Activated CD8-positive, alpha-beta memory T cell treated with anti-CD3 and anti-CD28 coated beads, Interleukin-2, amount 50 U/mL, for 4 hours (primary cell): ENCODE data around the gene RAB25.
"Not testable (repeated sequence)": the region's sequence is repeated elsewhere in the genome, so short reads cannot be mapped to it uniquely, and the experiment has no call there.

Experiments
- DNase-seq: peaks from one replicate; pipeline ENCODE4 v3.0.0-alpha.2; 2020

The RAB25 gene

DNA sequence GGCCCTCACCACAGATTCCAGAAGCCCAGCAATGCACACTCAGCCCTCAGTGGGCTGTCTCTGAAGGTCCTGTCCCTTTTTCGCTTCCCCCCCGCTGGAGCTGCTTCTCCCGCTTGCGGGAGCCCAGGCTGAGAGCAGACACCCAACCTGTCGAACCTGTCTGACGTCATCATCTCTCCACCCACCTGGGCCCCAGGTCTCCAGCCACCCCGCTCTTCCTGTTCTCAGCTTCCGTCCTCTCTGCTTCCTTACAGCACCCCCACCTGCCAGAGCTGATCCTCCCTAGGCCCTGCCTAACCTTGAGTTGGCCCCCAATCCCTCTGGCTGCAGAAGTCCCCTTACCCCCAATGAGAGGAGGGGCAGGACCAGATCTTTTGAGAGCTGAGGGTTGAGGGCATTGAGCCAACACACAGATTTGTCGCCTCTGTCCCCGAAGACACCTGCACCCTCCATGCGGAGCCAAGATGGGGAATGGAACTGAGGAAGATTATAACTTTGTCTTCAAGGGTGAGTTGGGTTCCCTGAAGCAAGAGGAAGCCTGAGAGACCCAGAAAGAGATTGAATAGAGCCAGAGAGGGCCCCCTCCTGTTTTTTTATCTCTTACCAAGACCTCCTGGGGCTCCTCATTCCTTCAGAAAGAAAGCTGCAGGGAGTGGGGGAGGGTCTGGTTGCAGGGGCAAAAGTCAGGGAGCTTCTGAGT, at the start of gene RAB25:
Gene RAB25 (plus strand): TSS at position 224 of the 700 bp plus-strand sequence. CDS start 241 bp downstream, at position 465.
- no peak for DNase-seq

DNA sequence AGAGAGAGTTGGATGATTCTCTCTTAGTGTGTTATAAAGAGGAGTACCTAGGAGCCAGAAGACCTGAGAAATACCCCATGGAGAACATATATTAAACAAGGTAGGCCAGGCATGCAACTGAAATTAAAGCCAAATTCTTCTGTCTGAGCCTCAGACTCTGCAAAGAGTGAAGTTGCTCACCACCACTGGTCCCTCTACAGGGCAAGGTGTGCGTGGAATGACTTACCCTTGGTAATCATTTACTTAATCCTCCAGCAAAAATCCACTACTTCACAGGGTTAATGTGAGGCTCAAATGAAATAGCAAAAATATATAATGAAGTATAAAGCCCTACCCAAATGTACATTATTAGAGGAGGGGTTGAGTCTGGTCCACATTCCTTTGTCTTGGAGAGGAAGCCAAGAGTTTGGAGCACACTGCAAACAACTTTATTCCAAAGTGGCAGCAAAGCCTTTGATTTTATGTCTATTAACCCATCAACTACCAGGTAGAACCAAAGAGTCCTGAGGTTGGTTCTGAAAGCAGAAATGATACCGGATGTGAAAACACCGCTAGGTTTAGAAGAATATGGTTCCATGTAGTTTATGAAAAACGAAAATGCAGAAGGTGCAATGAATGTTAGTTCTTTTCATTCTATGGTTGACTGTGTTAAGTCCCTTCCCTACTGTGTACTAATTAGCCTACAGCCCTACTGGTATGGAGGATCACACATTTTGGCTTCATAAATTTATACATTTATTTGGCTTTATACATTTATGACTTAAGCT, 48.7 kb upstream of the RAB25 start:
- DNase-seq: no peak

DNA sequence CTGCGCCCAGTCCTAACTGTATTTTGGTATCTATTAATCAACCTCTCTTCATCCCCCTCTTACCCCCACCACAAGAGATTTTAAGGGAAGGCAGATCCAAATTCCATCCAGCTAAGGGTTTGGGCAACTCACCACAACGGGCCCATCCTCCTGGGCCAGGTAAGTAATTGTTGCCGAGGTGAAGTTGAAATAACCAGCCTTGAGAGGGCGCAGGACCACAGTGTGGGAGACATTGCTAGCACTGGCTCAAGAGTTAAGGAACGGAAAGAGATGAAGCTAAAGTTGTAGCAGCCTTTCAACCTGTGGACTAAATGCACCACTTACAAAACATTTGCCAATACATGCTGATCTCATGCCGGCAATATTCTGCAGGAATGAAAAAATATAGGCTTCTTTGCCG, 46.1 kb upstream of the RAB25 start:
- no peak for DNase-seq

DNA sequence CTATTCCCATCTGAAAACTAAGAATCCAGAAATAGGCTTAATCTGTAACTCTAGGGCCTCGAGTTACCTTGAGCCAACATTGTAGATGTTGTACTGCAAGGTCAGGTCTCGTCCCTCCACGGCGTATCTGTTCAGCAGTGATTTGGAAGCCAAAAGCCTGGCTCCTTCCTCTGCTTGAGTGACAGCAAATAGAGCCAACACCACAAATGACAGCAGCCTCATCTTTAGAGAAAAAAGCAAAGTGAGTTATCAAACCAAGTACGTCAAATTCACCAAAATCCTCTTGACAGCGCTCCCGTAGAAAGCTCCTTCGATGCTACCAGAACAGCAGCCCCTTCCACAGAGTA, 41.0 kb upstream of the RAB25 start:
- no peak for DNase-seq

DNA sequence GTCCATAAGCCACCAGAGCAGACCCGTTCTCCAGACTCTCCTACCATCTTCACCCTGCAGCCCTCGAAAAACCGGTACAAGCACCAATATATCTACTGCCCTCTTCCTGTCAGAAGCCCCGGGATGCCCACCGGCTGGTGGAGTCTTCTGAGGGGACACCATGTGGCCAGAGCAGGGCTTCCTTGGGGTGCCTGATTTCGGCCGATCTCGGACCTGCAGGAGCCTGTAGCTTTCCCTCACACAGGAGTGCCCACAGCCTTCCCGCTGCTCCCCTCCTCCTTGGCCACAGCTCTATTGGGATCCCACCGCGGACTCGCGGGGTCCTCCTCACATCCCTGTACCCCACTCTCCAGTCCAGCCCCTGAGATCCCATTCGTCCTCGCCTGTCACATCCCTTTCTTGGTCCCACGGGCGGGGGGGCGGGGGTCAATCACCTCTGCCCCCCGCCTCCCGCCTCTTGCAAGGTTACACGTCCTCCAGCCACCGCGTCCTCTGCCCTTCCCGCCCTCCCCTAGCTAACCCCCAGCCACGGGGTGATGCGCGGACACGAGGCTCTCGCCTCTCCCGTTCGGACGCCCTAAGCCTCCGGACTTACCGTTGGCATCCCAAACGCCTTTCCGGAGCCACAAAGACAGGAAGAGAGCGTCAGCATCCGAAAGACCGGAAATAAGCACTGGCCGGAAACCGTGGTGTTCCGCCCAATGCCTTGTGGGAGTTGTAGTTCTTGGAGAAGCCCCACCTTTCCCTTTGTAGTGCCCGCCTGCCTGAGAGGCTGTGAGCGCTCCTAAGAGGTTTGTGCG, 40.5 kb upstream of the RAB25 start, which contains the start of gene SSR2:
Gene SSR2 (minus strand): TSS at position 659 of the 800 bp plus-strand sequence. CDS start 784 bp downstream, outside the sequence.
- peak; percentile 80 for DNase-seq

DNA sequence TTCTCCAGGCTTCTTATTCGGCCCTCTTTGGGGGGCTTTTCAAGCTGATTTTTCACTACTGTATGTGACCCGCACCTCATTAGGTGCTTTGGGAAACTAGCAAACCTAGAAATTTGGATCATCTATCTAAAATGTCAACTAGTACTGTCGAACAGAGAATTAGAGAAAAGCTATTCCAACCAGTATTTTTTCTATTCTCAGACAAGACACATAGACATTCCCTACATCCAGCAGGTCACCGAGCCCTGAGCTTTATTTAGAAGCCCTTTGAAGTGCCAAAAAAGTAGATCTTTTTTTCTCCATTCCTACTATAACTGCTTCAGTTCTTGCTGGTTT, 39.9 kb upstream of the RAB25 start:
- no peak for DNase-seq

DNA sequence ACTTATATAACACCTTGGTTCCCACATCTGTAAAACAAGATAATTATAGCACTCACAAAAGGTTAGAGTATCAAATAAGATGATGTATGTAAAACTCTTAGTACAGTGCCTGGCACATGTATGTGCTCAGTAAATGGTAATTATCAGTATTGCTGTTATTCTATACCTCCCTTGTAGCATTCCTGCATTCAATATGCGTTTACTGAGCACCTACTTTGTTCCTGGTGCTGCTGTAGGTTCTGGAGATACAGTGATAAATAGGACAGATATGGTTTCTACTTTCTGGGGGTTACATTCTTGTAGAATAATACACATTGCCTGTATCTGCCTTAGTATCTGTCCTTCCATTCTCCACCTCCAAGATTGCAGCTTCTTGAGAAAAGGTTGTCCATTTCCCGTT, 39.0 kb upstream of the RAB25 start:
- DNase-seq: no peak

DNA sequence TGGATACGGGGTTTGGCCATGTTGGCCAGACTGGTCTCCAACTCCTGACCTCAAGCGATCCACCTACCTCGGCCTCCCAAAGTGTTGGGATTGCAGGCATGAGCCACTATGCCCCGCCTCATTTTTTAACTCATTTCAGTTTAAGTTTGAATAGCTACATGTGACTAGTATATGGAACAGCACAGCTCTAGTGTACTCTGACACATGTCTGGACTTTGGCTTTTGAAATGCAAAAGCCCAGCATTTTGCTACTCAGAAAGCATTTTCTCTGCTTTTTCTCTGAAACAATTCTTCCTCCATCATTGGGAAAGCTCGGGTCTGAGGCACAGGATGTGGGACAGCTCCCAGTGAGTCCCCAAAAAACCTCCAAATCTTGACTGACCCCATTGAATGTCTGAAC, 36.2 kb upstream of the RAB25 start:
- DNase-seq: no peak

DNA sequence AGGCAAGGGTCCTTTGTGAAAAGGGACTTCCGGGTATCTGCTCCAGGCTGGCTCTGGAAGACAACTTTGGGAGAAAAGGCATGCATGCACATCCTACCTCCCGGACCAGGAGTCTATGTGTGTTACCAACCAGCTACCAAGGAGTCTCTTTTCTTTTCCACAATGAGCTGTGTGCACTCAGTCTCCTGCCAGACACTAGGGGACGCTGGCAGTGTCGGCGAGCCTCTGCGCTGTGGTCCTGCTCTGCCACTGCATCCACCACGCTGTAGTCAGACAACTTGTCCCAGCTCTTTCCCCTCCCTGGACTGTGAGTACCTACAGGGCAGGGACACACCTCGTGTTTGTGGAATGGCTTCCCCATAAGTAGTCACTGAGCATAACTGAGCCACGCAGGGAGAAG, 35.1 kb upstream of the RAB25 start:
- DNase-seq: no peak

DNA sequence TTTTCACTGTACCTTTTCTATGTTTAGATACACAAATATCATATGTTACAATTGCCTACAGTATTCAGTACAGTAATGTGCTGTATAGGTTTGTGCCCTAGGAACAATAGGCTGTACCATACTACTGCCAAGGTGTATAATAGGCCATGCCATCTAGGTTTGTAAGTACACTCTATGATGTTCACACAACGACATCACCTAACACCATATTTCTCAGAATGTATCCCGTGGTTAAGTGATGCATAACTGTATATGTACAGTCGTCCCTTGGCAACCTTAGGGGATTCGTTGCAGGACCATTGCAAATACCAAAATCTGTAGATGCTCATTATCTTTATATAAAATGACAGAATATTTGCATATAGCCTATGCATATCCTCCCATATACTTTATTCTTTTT, 34.4 kb upstream of the RAB25 start:
- no peak for DNase-seq

DNA sequence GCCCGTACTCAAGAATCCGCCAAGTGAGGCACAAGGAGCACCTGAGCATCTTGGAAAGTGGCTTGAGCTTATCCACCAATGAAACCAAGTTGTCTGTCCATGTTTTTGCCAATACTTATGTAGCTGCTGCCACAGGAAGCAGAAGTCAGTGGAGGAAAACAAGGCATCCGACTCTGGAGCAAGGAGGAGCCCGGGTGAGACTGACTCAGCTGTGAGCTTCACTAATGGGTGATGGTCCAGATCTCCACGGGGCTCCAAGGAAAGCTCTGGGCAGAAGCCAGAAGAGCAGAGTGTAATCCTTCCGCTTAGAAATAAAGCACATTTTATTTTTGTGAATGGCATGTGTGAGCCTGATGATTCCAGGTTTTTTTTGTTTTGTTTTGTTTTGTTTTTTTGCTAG, 27.9 kb upstream of the RAB25 start:
- no peak for DNase-seq

DNA sequence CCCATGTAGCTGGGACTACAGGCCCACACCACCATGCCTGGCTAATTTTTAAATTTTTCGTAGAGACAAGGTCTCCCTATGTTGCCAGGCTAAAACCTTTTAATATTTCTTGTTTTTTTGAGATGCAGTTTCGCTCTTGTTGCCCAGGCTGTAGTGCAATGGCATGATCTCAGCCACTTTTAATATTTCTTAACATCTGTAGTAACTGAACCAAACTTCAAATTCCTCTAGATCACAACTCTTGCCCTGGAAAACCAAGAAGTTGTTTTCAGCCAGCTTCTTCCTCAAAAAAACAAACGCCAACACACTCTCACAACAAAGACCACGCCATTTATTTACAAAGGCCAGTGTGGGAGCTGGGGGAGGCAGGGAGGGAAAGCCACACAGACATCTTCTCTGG, 26.0 kb upstream of the RAB25 start:
- DNase-seq: not testable (repeated sequence)

DNA sequence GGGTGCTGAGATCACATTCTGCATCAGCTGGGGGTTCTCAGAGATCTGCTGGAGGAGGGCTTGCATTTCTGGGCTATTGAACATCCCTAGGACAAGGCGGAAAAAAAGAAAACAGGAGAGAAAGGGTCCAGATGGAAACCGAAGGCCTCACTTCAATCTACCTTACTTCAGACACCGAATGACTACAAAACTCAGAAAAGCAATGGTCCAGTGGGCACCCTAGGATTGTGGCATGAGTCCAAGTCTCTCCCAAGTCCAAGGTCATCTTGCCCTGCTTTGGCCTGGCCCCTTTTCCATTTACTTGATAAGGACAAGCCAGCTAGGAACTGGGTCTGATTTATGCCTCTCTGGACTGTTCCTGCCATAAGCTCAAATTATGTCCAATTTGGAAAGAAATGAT, 18.1 kb upstream of the RAB25 start:
- DNase-seq: no peak

DNA sequence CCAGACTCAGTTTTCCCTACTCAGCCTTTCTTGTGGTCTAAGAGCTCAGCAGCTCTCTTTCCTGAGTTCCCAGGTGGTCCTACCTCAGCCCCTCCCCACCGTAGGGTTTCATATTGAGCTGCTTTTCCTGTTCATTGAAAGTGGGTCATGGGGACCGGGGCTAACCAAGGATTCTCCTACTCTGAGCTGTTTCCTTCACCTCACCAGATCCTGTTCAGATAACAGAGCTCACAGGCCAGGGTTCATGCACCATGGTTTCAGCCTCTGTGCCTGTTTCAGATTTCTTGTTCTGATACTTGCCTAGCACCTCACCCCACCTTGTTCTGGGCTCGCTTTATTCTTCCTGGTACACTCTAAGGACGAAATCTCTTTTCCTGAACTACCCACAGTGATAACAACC, 15.9 kb upstream of the RAB25 start:
- no peak for DNase-seq

DNA sequence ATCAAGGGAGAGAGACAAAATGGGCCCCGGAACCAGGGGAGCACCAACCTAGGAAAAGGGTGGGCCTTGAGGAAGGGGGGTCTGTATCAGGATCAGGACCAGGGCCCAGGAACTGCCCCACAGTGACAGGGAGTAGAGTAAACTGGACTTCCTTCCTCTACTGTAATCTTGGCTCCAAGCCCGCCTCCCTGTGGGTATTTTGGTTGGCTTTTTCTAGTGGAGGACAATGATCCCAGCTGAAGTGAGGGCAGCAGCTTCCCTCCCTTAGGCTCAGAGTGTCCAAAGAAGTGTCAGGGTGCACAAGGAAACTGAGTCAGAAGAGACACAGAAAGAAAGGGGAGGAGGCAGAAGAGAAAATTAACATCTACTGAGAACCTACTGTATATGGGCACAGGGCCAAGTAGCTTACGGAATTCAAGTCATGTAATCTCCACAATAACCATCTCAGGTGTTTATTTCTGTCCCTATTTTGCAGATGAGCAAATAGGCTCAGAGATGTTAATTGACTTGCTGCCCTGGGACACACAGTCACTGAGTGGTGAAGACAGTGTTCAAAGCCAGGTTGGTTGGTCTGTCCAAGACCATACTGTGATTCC, 12.2 kb upstream of the RAB25 start:
- no peak for DNase-seq

DNA sequence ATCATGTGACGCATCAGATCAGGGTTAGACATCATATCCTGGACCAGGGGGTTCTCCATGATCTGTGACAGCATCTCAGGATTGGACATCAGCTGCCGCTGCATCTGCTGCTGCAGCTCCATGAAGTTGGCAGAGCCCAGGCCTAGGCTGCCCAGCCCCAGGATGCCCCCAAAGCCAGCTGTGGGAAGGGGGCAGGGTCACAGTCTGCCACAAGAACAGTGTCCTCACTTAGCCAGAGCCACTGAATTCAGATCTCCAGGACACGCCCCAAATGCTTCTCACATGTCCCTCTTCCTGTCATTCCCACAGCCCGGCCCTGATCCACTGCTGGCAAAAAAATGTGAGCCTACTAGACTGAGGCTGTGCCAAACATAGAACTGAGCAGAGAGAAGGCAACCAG, 10.6 kb upstream of the RAB25 start:
- DNase-seq: no peak

DNA sequence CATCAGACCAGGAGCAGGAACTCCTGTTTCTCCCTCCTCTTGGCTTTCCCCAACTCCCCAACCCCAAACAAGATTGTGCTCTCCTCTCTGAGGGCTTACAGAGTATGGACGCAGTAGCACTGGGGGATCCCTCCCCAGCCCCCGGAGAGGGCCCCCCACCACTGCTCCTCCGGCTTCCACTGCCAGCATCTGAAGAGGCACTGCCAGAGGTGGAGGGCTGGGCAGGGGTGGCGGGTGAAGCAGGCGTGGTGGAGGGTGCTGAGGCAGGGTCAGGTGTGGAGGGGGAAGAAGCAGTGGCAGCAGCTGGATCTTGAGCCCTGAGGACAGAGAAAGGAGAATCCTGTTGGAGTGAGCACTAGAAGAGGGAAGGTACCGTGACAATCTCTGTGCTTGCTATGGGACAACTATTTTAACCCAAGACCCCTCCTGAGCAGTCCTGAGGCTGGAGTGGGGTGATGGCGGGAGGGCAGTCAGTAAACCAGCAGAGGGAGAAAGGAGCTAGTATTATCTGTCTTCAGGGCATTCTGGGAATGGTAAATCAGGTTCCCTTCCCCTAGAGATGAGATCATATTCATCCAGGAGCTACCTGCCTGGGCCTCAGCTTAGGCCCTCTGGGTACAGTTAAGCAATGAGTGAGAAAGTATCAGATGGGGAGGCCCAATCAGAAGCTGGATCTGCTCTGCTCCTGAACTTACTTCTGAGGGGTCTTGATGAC, 9.8 kb upstream of the RAB25 start:
- no peak for DNase-seq

DNA sequence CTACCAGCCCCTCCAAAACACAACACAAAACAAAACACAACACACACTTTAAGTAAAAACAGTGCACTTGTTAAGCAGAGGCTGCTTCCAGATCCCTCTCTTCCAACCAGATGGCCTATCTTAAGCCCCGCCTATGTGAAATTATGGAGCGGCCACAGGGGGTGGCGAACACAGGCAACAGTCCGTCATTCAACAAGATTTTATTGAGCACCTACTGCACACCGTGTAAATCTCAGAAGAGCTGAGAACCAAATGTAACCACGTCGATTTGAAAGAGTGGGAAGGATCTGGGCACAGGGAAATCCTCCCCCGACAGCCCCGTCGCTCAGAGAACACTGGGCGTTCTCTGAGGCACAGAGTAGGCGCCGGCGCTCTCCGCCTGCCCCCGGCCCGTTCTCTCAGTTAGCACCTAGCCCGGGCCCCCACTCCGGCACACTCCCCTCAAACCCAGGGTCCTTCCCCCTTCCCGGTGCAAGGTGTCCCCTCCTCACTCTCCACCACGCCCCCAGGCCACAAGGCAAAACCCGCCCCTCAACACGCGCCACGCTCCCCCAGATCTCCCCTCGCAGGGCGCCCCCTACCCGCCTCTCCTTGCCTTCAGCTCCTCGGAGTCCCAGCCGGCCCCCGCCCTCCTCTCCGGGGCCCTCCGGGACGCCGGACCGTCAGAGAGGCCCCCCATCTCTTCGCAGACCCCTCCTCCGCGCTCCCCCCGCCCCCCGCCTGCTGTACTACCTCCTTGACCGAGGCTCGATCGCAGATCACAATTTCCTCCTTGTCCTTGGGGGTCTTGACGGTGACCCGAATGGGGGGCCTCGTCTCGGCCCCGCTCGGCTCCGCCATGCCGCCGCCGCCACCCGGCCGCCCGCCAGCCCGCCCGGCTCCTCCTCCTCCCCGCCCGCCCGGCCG, 7.8 kb upstream of the RAB25 start:
- peak; percentile 76 for DNase-seq

DNA sequence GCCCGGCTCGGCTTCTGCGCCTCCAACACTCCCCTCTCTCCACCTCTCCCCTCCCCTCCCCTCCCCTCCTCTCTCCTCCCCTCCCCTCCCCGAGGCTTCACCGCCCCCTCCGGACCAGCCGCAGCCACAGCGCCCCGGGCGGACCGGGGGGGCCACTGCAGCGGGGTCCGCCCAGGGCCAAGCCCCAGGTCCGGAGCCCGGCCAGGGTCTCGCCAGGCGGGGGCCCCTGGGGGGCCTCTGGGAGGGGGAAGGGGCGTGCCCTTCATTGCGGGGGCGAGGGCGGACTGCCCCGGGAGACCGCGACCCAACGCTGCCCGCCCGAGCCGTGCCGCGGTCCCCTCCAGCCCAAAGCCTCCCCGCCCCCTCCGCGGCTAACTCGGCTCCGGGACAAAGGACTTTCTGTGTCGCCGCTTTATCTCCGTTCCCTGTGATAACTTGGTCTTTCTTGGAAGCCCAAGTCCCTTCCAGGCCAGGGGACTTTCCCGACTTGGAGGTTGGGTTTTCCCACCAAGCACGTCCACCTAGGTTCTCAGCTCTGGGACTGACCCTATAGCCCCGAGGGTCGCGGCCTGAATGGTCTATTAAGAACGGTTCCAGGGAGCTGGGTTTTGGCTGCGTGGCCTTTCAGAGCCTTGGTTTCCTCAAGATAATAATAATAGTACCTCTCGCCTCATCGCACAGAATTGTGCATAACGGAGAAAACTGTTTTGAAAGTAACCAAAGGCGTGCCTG, 7.0 kb upstream of the RAB25 start, which contains the start of gene UBQLN4:
Gene UBQLN4 (minus strand): TSS at position 31 of the 732 bp plus-strand sequence. CDS start 97 bp downstream, outside the sequence.
- peak; percentile 82 for DNase-seq

DNA sequence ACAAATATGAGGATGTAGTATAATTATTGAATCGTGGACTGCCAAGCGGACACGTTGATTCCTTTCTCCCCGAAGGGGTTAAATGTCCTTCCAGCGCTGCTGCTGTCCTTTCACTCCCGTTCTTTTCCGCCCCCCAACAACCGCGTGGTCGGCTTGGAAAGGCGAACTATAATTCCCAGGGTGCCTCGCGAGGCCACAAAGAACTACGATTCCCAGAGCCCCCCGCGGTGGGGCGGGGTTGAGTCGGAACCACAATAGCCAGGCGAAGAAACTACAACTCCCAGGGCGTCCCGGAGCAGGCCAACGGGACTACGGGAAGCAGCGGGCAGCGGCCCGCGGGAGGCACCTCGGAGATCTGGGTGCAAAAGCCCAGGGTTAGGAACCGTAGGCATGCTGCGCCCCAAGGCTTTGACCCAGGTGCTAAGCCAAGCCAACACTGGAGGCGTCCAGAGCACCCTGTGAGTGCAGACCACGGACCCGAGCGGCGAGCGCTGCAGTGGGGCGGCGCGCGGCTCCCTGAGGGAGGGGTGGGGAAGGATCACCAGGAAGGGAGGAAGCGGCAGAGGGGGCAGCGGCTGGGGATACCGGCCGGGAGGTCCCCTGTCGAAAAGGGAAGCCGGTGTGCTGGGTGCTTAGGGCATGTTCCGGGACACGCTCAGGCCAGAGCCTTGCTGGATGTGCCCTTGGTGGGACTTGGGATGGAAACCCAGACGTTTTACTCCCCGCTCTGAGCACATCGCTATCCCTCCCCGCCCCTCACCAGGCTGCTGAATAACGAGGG, 6.3 kb upstream of the RAB25 start, which contains the start of gene LAMTOR2:
Gene LAMTOR2 (plus strand): TSS at position 283 of the 781 bp plus-strand sequence. CDS start 108 bp downstream, at position 391.
- DNase-seq: peak; percentile 98
